ENCODE data around the gene CAMK2D. TPM values are rescaled to one million over a fixed set of nuclear protein-coding genes. Genes with fewer than 3 reads are reported as not detected.
"Not testable (repeated sequence)": the region's sequence is repeated elsewhere in the genome, so short reads cannot be mapped to it uniquely, and the experiment has no call there.

CAMK2D gene
- 15.8 TPM for polyA plus RNA-seq (2013, experiment 1 of 2)
- 21.6 TPM for polyA plus RNA-seq (2013, experiment 2 of 2)

DNA sequence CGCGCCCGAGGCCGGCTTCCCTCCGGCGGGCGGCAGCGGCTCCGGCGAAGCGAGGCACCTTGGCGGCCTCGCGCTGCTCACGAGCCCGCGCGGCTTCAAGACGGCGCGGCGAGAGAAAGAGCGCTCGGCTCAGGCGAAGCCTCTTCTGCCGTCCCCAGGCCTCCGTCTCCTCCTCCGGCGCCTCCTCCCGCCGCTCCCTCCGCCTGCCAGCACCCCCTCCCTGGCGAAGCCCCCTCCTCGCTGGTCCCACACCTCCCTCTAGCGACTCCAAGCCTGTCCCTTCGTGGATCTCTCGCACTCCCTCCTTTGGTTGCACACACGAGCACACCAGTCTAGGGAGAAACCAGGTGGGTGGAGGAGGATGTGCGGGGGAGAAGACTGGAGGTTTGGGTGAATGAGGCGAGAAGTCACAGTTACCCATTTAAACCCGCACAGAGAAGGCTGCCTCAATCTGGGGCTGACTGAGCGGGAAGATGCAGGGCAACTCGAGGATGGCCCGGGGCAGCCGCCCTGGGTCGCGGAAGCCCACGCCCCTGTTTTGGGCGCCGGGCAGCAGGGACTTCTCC is at the start of gene CAMK2D:
Gene CAMK2D, minus strand, starts transcription at position 119 of the 566 bp plus-strand sequence. CDS start 670 bp downstream, outside the sequence.
- H3K27ac ChIP-seq (ENCODE audit: low read depth, low read length) = peak within 1 kb of the TSS; percentile 94
- under 1% methylated on average over 50 of the region's 50 CpGs for whole genome bisulfite sequencing
- no peaks in the 10 kb centered on the region for H3K9me3 ChIP-seq (ENCODE audit: insufficient read depth, low read depth, low read length)
- peaks cover 30% of the 10 kb centered on the region for H3K4me1 ChIP-seq (ENCODE audit: insufficient read depth, low read length)
- H3K36me3 ChIP-seq (ENCODE audit: insufficient read depth, low read length) = no peaks in the 10 kb centered on the region; the same call in 1 of the 2 replicates
- peak within 1 kb of the TSS; percentile 82 for H3K9ac ChIP-seq (ENCODE audit: low read depth, low read length)
- peaks cover 21% of the 10 kb centered on the region for H3K27me3 ChIP-seq (ENCODE audit: insufficient read depth, low read length)
- peak within 1 kb of the TSS; percentile 71 for H3K4me3 ChIP-seq (ENCODE audit: low read length)

- H3K27me3 ChIP-seq (ENCODE audit: insufficient read depth, low read length) = no peaks in the 10 kb centered on the region
- no peaks in the 10 kb centered on the region for H3K9me3 ChIP-seq (ENCODE audit: insufficient read depth, low read depth, low read length)
- no peak overlapping the region for H3K27ac ChIP-seq (ENCODE audit: low read depth, low read length)
- WGBS = no CpG with 5 or more reads among the region's 2 CpGs
- H3K36me3 ChIP-seq (ENCODE audit: insufficient read depth, low read length) = no peaks in the 10 kb centered on the region
- no peak overlapping the region for H3K4me3 ChIP-seq (ENCODE audit: low read length)
- no peak overlapping the region for H3K9ac ChIP-seq (ENCODE audit: low read depth, low read length)
- no peaks in the 10 kb centered on the region for H3K4me1 ChIP-seq (ENCODE audit: insufficient read depth, low read length)
These were observed 49.4 kb upstream of the CAMK2D start for GRCh38 chr4:113810906-113811305.

DNA sequence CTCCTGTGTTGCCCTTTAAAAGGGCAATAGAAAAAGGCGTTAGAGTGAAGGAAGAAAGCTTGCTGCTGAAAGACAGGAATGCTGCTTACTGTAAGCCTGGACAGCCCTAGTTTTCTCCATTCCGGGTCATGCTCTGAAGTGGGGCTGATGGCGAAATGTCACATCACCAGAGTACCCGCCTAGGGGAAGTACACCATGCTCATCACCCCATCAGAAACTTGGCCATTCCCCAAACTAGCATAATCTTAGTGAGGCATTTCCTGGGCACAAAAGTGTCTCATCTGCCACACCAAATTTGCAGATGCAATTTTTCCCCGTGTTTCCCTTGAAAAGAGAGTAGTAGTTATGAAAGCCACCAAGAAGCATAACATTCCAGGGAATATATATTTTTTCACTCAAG is 47.8 kb upstream of the CAMK2D start:
- 93% methylated on average over 5 of the region's 5 CpGs for WGBS

GRCh38 chr4:113806850-113807249 is 45.3 kb upstream of the CAMK2D start:
- no peaks in the 10 kb centered on the region for H3K36me3 ChIP-seq (ENCODE audit: insufficient read depth, low read length)
- no peaks in the 10 kb centered on the region for H3K9me3 ChIP-seq (ENCODE audit: insufficient read depth, low read depth, low read length)
- no peak overlapping the region for H3K27ac ChIP-seq (ENCODE audit: low read depth, low read length)
- H3K9ac ChIP-seq (ENCODE audit: low read depth, low read length) = no peak overlapping the region
- H3K27me3 ChIP-seq (ENCODE audit: insufficient read depth, low read length) = no peaks in the 10 kb centered on the region
- no peaks in the 10 kb centered on the region for H3K4me1 ChIP-seq (ENCODE audit: insufficient read depth, low read length)
- H3K4me3 ChIP-seq (ENCODE audit: low read length) = no peak overlapping the region

More for the DNA sequence above, 47.8 kb upstream of the CAMK2D start:
- Histone ChIP-seq H3K36me3 (ENCODE audit: insufficient read depth, low read length) (no peaks in the 10 kb centered on the region), H3K27ac (ENCODE audit: low read depth, low read length) (no peak overlapping the region), H3K4me3 (ENCODE audit: low read length) (no peak overlapping the region), H3K4me1 (ENCODE audit: insufficient read depth, low read length) (no peaks in the 10 kb centered on the region), H3K27me3 (ENCODE audit: insufficient read depth, low read length) (no peaks in the 10 kb centered on the region), H3K9me3 (ENCODE audit: insufficient read depth, low read depth, low read length) (no peaks in the 10 kb centered on the region), H3K9ac (ENCODE audit: low read depth, low read length) (no peak overlapping the region)

GRCh38 chr4:113801882-113802281 is 40.3 kb upstream of the CAMK2D start:
- H3K9me3 ChIP-seq (ENCODE audit: insufficient read depth, low read depth, low read length) = no peaks in the 10 kb centered on the region
- H3K4me1 ChIP-seq (ENCODE audit: insufficient read depth, low read length) = no peaks in the 10 kb centered on the region
- no peak overlapping the region for H3K27ac ChIP-seq (ENCODE audit: low read depth, low read length)
- no peak overlapping the region for H3K9ac ChIP-seq (ENCODE audit: low read depth, low read length)
- H3K36me3 ChIP-seq (ENCODE audit: insufficient read depth, low read length) = no peaks in the 10 kb centered on the region
- H3K27me3 ChIP-seq (ENCODE audit: insufficient read depth, low read length) = no peaks in the 10 kb centered on the region
- H3K4me3 ChIP-seq (ENCODE audit: low read length) = no peak overlapping the region

DNA sequence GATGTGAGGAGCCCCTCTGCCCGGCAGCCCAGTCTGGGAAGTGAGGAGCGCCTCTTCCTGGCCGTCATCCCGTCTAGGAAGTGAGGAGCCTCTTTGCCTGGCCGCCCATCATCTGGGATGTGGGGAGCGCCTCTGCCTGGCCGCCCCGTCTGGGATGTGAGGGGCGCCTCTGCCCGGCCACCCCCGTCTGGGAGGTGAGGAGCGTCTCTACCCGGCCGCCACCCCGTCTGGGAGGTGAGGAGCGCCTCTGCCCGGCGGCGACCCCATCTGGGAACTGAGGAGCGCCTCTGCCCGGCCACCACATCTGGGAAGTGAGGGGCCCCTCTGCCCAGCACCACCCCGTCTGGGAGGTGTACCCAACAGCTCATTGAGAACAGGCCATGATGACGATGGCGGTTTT is 34.8 kb upstream of the CAMK2D start:
- not testable (repeated sequence) for H3K9me3 ChIP-seq (ENCODE audit: insufficient read depth, low read depth, low read length); H3K4me3 ChIP-seq (ENCODE audit: low read length); H3K27ac ChIP-seq (ENCODE audit: low read depth, low read length); H3K27me3 ChIP-seq (ENCODE audit: insufficient read depth, low read length); H3K4me1 ChIP-seq (ENCODE audit: insufficient read depth, low read length); H3K9ac ChIP-seq (ENCODE audit: low read depth, low read length); H3K36me3 ChIP-seq (ENCODE audit: insufficient read depth, low read length)
- 95% methylated on average over 24 of the region's 24 CpGs for WGBS

DNA sequence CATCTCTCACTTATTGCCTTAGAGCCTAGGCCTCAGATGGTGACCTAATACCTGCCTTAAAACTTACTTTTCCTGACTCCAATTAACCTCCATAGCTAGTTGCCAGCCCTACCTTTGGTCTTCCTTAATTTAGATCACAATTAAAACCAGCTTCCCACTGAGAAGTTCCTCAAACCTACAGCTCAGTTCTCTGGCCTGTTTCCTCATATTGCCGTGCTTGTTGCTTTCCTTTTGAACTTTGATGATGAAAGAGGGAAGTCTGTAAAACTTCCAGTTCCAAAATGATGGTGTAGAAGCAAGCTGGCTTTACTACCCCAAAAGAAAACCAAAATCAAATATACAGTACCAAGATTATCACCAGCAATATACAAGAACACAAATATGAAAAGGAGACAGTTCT is 28.9 kb upstream of the CAMK2D start:
- H3K4me3 ChIP-seq (ENCODE audit: low read length) = no peak overlapping the region

DNA sequence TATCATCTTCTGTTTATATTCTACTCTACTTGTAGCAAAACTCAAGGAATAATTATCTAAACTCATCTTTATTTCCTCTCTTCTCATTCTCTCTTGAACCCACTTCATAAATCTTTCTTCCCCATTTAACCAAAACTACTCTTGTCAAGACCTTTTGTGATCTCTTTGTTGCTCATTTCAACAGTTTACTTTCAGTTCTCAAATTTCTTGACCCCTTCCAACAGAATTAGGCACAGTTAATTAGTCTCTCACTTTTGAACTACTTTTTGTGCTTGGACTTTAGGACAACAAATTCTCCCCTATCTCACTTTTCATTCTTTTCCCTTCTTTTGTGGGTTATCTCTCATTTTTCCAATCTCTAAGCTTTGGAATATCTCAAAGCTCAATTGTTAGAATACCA is 27.4 kb upstream of the CAMK2D start:
- H3K4me3 ChIP-seq (ENCODE audit: low read length) = no peak overlapping the region
- H3K36me3 ChIP-seq (ENCODE audit: insufficient read depth, low read length) = no peaks in the 10 kb centered on the region
- no peak overlapping the region for H3K27ac ChIP-seq (ENCODE audit: low read depth, low read length)
- peaks cover 3% of the 10 kb centered on the region; the same call in 1 of the 2 replicates for H3K9me3 ChIP-seq (ENCODE audit: insufficient read depth, low read depth, low read length)
- no peaks in the 10 kb centered on the region for H3K4me1 ChIP-seq (ENCODE audit: insufficient read depth, low read length)
- no peak overlapping the region for H3K9ac ChIP-seq (ENCODE audit: low read depth, low read length)
- H3K27me3 ChIP-seq (ENCODE audit: insufficient read depth, low read length) = no peaks in the 10 kb centered on the region

More for the DNA sequence above, 28.9 kb upstream of the CAMK2D start:
- no peak overlapping the region for H3K9ac ChIP-seq (ENCODE audit: low read depth, low read length)
- no peak overlapping the region for H3K27ac ChIP-seq (ENCODE audit: low read depth, low read length)
- no peaks in the 10 kb centered on the region for H3K27me3 ChIP-seq (ENCODE audit: insufficient read depth, low read length)
- H3K4me1 ChIP-seq (ENCODE audit: insufficient read depth, low read length) = no peaks in the 10 kb centered on the region
- H3K9me3 ChIP-seq (ENCODE audit: insufficient read depth, low read depth, low read length) = peaks cover 4% of the 10 kb centered on the region; the same call in 1 of the 2 replicates
- no peaks in the 10 kb centered on the region for H3K36me3 ChIP-seq (ENCODE audit: insufficient read depth, low read length)
- WGBS = 100% methylated on average over 1 of the region's 1 CpG

GRCh38 chr4:113785781-113786180 is 24.2 kb upstream of the CAMK2D start:
- H3K4me1 ChIP-seq (ENCODE audit: insufficient read depth, low read length) = no peaks in the 10 kb centered on the region
- H3K27me3 ChIP-seq (ENCODE audit: insufficient read depth, low read length) = no peaks in the 10 kb centered on the region
- WGBS = 74% methylated on average over 2 of the region's 2 CpGs
- no peaks in the 10 kb centered on the region for H3K9me3 ChIP-seq (ENCODE audit: insufficient read depth, low read depth, low read length)
- H3K4me3 ChIP-seq (ENCODE audit: low read length) = no peak overlapping the region
- H3K36me3 ChIP-seq (ENCODE audit: insufficient read depth, low read length) = no peaks in the 10 kb centered on the region
- H3K27ac ChIP-seq (ENCODE audit: low read depth, low read length) = no peak overlapping the region
- no peak overlapping the region for H3K9ac ChIP-seq (ENCODE audit: low read depth, low read length)

DNA sequence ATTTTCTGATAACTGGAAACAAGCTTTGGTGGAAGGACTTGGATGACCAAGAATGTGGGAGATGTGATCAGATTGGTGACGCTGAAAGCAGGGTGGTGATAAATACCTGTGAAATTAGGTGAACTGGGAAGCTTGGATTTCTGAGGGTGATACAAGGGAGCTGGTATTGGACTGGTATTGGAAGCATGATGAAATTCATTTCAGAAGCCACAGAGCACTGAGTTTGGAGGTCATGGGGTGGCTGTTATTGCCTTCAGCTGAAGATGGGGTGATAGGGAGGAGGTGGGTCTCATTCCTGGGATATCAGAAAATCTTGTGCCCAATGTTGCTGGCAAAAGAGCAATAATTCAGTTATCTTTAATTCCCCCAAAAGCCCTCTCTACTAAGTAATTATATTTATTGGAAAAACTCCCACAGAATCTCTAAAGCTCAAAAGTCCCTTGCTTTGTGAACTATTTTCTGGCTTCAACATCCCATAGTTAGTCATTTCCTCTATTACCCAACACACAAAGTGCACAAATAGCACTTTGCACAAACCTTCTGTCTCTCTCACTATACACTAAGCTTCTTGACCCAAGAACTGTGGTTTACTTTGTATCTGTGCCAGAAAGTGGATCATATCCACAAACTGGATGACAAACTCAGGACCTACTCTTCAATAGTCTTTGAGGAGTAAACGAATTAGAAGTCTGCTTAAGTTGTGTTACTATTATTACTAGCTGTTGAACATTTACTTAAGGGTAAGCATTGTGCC is 23.1 kb upstream of the CAMK2D start:
- Histone ChIP-seq H3K4me1 (ENCODE audit: insufficient read depth, low read length) (no peaks in the 10 kb centered on the region), H3K36me3 (ENCODE audit: insufficient read depth, low read length) (no peaks in the 10 kb centered on the region), H3K4me3 (ENCODE audit: low read length) (no peak overlapping the region), H3K9ac (ENCODE audit: low read depth, low read length) (no peak overlapping the region), H3K27me3 (ENCODE audit: insufficient read depth, low read length) (no peaks in the 10 kb centered on the region), H3K9me3 (ENCODE audit: insufficient read depth, low read depth, low read length) (no peaks in the 10 kb centered on the region), H3K27ac (ENCODE audit: low read depth, low read length) (no peak overlapping the region)
- 95% methylated on average over 2 of the region's 2 CpGs for WGBS

DNA sequence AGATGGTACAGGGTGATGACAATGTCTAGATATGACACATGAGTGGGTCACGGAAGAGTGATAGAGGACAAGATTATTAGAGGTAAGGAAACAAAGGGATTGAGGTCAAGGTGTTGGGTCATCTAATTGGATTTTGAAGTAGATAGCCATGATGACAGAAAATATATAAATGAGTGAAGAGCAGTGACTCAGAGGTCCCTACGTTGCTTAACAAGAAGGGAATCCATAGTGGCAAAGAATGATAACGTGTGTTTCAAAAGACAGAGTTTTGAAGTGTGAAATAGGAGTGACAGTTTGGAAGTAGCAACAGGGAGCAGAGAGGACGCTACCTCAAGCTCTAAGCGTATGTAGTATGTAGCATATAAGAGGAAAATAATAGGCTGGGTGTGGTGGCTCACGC is 22.2 kb upstream of the CAMK2D start:
- 85% methylated on average over 6 of the region's 6 CpGs for WGBS
- Histone ChIP-seq H3K36me3 (ENCODE audit: insufficient read depth, low read length) (no peaks in the 10 kb centered on the region), H3K9me3 (ENCODE audit: insufficient read depth, low read depth, low read length) (no peaks in the 10 kb centered on the region), H3K27me3 (ENCODE audit: insufficient read depth, low read length) (no peaks in the 10 kb centered on the region), H3K9ac (ENCODE audit: low read depth, low read length) (no peak overlapping the region), H3K27ac (ENCODE audit: low read depth, low read length) (no peak overlapping the region), H3K4me3 (ENCODE audit: low read length) (no peak overlapping the region), H3K4me1 (ENCODE audit: insufficient read depth, low read length) (no peaks in the 10 kb centered on the region)
